Measurements from ENCODE around the gene INKA1. TPM values are rescaled to one million over a fixed set of nuclear protein-coding genes. Genes with fewer than 3 reads are reported as not detected.

INKA1 gene
- total RNA-seq, 1 donor from 2014 or later, result 2.5 TPM

GRCh38 chr3:49794431-49794830 is 8.6 kb upstream of the INKA1 start:
- no peak overlapping the region for H3K4me3 ChIP-seq (ENCODE audit: low read depth, low read length)
- DNase-seq (ENCODE audit: low read depth), result no peak
- TF ChIP-seq CTCF (conservative IDR thresholded peaks at IDR 0.05; ENCODE audit: low read depth, low read length), result no peak

GRCh38 chr3:49794926-49795905 is 7.8 kb upstream of the INKA1 start:
- H3K4me3 ChIP-seq (ENCODE audit: low read depth, low read length), result no peak overlapping the region
- no peak for DNase-seq (ENCODE audit: low read depth)
- no peak for TF ChIP-seq CTCF (conservative IDR thresholded peaks at IDR 0.05; ENCODE audit: low read depth, low read length)

GRCh38 chr3:49799105-49799504 is 4.0 kb upstream of the INKA1 start:
- DNase-seq (ENCODE audit: low read depth), result no peak
- TF ChIP-seq CTCF (conservative IDR thresholded peaks at IDR 0.05; ENCODE audit: low read depth, low read length), result no peak
- H3K4me3 ChIP-seq (ENCODE audit: low read depth, low read length), result no peak overlapping the region

- no peak within 1 kb of the TSS for H3K4me3 ChIP-seq (ENCODE audit: low read depth, low read length)
- TF ChIP-seq CTCF (conservative IDR thresholded peaks at IDR 0.05; ENCODE audit: low read depth, low read length), result no peak
- DNase-seq (ENCODE audit: low read depth), result peak; percentile 35
Observed at GRCh38 chr3:49799761-49800160, 3.3 kb upstream of the INKA1 start, which contains the start of gene CDHR4. Gene CDHR4, minus strand, starts transcription at chr3:49799873. Its CDS starts 61 bp downstream, at chr3:49799812.

- no peak overlapping the region for H3K4me3 ChIP-seq (ENCODE audit: low read depth, low read length)
- DNase-seq (ENCODE audit: low read depth), result no peak
- no peak for TF ChIP-seq CTCF (conservative IDR thresholded peaks at IDR 0.05; ENCODE audit: low read depth, low read length)
Observed at GRCh38 chr3:49801160-49801559, 1.9 kb upstream of the INKA1 start.

- no peak for DNase-seq (ENCODE audit: low read depth)
- TF ChIP-seq CTCF (conservative IDR thresholded peaks at IDR 0.05; ENCODE audit: low read depth, low read length), result no peak
Observed at GRCh38 chr3:49803465-49804140, 542 bp downstream of the INKA1 start.

More at GRCh38 chr3:49803465-49804140, 542 bp downstream of the INKA1 start:
- peak overlapping the region; percentile 93 for H3K4me3 ChIP-seq (ENCODE audit: low read depth, low read length)

All from epithelial cell of proximal tubule (primary cell).